ENCODE measurements around the gene BAHCC1.

BAHCC1 gene

GRCh38 chr17:81489998-81490992 lies 95.0 kb downstream of the BAHCC1 start:
- Histone ChIP-seq H3K4me1 (ENCODE audit: low read length) (peaks cover 6% of the 10 kb centered on the region; the same call in 1 of the 2 replicates), H3K79me2 (ENCODE audit: low read length) (no peaks in the 10 kb centered on the region), H3K36me3 (replicated peaks; ENCODE audit: insufficient read depth, low read length) (no peaks in the 10 kb centered on the region), H3K9me2 (replicated peaks; ENCODE audit: insufficient read depth, low read length) (no peaks in the 10 kb centered on the region), H3K9me3 (replicated peaks; ENCODE audit: insufficient read depth, low read length) (no peaks in the 10 kb centered on the region), H3F3A (ENCODE audit: insufficient read depth, low read length) (no peaks in the 10 kb centered on the region), H3K27ac (ENCODE audit: low read length) (no peak overlapping the region), H2AFZ (ENCODE audit: low read length) (no peak overlapping the region), H3K4me2 (ENCODE audit: low read depth, low read length) (no peak overlapping the region), H3K4me3 (ENCODE audit: low read length) (no peak overlapping the region), H4K20me1 (ENCODE audit: insufficient read depth, low read length) (no peaks in the 10 kb centered on the region), H3K27me3 (replicated peaks; ENCODE audit: insufficient read depth, low read length) (peaks cover 81% of the 10 kb centered on the region), H3K9ac (ENCODE audit: low read length) (no peak overlapping the region)
- TF ChIP-seq EZH2 (optimal IDR thresholded peaks at IDR 0.05; ENCODE audit: low read depth, low read length) (no peak), EZH2phosphoT487 (IDR thresholded peaks at IDR 0.05; ENCODE audit: low read length) (no peak), CTCF (IDR thresholded peaks at IDR 0.05; ENCODE audit: low read length) (no peak)
- no peak for DNase-seq

GRCh38 chr17:81491181-81491581 lies 95.9 kb downstream of the BAHCC1 start:
- H3K79me2 ChIP-seq (ENCODE audit: low read length) = no peaks in the 10 kb centered on the region
- H3K9ac ChIP-seq (ENCODE audit: low read length) = no peak overlapping the region
- H3K4me3 ChIP-seq (ENCODE audit: low read length) = no peak overlapping the region
- H3K36me3 ChIP-seq (replicated peaks; ENCODE audit: insufficient read depth, low read length) = no peaks in the 10 kb centered on the region
- H3F3A ChIP-seq (ENCODE audit: insufficient read depth, low read length) = no peaks in the 10 kb centered on the region
- no peak overlapping the region for H2AFZ ChIP-seq (ENCODE audit: low read length)
- no peaks in the 10 kb centered on the region for H3K9me3 ChIP-seq (replicated peaks; ENCODE audit: insufficient read depth, low read length)
- peaks cover 88% of the 10 kb centered on the region for H3K27me3 ChIP-seq (replicated peaks; ENCODE audit: insufficient read depth, low read length)
- TF ChIP-seq EZH2phosphoT487 (IDR thresholded peaks at IDR 0.05; ENCODE audit: low read length) (no peak), EZH2 (optimal IDR thresholded peaks at IDR 0.05; ENCODE audit: low read depth, low read length) (no peak), CTCF (IDR thresholded peaks at IDR 0.05; ENCODE audit: low read length) (no peak)
- no peak for DNase-seq
- no peaks in the 10 kb centered on the region for H4K20me1 ChIP-seq (ENCODE audit: insufficient read depth, low read length)
- H3K27ac ChIP-seq (ENCODE audit: low read length) = no peak overlapping the region
- H3K9me2 ChIP-seq (replicated peaks; ENCODE audit: insufficient read depth, low read length) = no peaks in the 10 kb centered on the region
- no peak overlapping the region for H3K4me2 ChIP-seq (ENCODE audit: low read depth, low read length)
- peaks cover 6% of the 10 kb centered on the region; the same call in 1 of the 2 replicates for H3K4me1 ChIP-seq (ENCODE audit: low read length)

- no peaks in the 10 kb centered on the region for H3K36me3 ChIP-seq (replicated peaks; ENCODE audit: insufficient read depth, low read length)
- H3K27me3 ChIP-seq (replicated peaks; ENCODE audit: insufficient read depth, low read length) = peaks cover 90% of the 10 kb centered on the region
- no peak overlapping the region for H2AFZ ChIP-seq (ENCODE audit: low read length)
- peaks cover 6% of the 10 kb centered on the region; the same call in 1 of the 2 replicates for H3K4me1 ChIP-seq (ENCODE audit: low read length)
- no peaks in the 10 kb centered on the region for H3K79me2 ChIP-seq (ENCODE audit: low read length)
- no peaks in the 10 kb centered on the region for H3F3A ChIP-seq (ENCODE audit: insufficient read depth, low read length)
- H3K4me3 ChIP-seq (ENCODE audit: low read length) = no peak overlapping the region
- H4K20me1 ChIP-seq (ENCODE audit: insufficient read depth, low read length) = no peaks in the 10 kb centered on the region
- TF ChIP-seq CTCF (IDR thresholded peaks at IDR 0.05; ENCODE audit: low read length) (no peak), EZH2 (optimal IDR thresholded peaks at IDR 0.05; ENCODE audit: low read depth, low read length) (no peak), EZH2phosphoT487 (IDR thresholded peaks at IDR 0.05; ENCODE audit: low read length) (no peak)
- DNase-seq = no peak
- no peaks in the 10 kb centered on the region for H3K9me3 ChIP-seq (replicated peaks; ENCODE audit: insufficient read depth, low read length)
- H3K9ac ChIP-seq (ENCODE audit: low read length) = no peak overlapping the region
- H3K4me2 ChIP-seq (ENCODE audit: low read depth, low read length) = no peak overlapping the region
- H3K9me2 ChIP-seq (replicated peaks; ENCODE audit: insufficient read depth, low read length) = no peaks in the 10 kb centered on the region
- H3K27ac ChIP-seq (ENCODE audit: low read length) = no peak overlapping the region
Measured at GRCh38 chr17:81491761-81492160, 96.5 kb downstream of the BAHCC1 start.
